CD14-positive monocyte (primary cell): ENCODE data around the gene STK39. TPM values are rescaled to one million over a fixed set of nuclear protein-coding genes. Genes with fewer than 3 reads are reported as not detected.

Experiments
- DNase-seq, 3 donors: peaks; one replicate each; pipeline ENCODE4 v3.0.0-alpha.2; 2011 to 2022
- H2AFZ ChIP-seq: 2 replicates; pipeline ENCODE4 v1.6.0; 2012; ENCODE audit warnings: mild to moderate bottlenecking, low read depth, low read length, inconsistent platforms; ENCODE audit not compliant: insufficient read depth, poor library complexity, severe bottlenecking
- H3K27ac ChIP-seq, 2 donors: 1 replicate in 1 of 2; 2 replicates in 1 of 2; pipeline ENCODE4 v1.5.1; 2012 to 2013; ENCODE audit warnings: low read length in 2 of 2, control low read depth in 1 of 2, inconsistent platforms in 1 of 2, low read depth in 1 of 2, mild to moderate bottlenecking in 1 of 2
- H3K27me3 ChIP-seq, 2 donors: one replicate each; pipeline versions ENCODE4 v1.6.0 to v1.6.1; 2011 to 2013; ENCODE audit warnings: low read length in 2 of 2; ENCODE audit not compliant: control insufficient read depth in 2 of 2, insufficient read depth in 2 of 2
- H3K36me3 ChIP-seq, 2 donors: replicated peaks in 1 of 2; 1 replicate in 1 of 2; 2 replicates in 1 of 2; pipeline versions ENCODE4 v1.5.1 to v1.6.1; 2012 to 2013; ENCODE audit warnings: low read length in 2 of 2, control low read depth in 1 of 2, inconsistent platforms in 1 of 2, mild to moderate bottlenecking in 1 of 2; ENCODE audit not compliant: insufficient read depth in 2 of 2, control insufficient read depth in 1 of 2
- H3K4me1 ChIP-seq, 2 donors: 1 replicate in 1 of 2; 2 replicates in 1 of 2; pipeline versions ENCODE4 v1.5.1 to v1.6.1; 2012 to 2013; ENCODE audit warnings: low read length in 2 of 2, control low read depth in 1 of 2, inconsistent platforms in 1 of 2, mild to moderate bottlenecking in 1 of 2, moderate library complexity in 1 of 2; ENCODE audit not compliant: insufficient read depth in 2 of 2, control insufficient read depth in 1 of 2
- H3K4me2 ChIP-seq: replicated peaks from 2 replicates; pipeline ENCODE3; 2012; ENCODE audit warnings: low read length, moderate library complexity, mild to moderate bottlenecking; ENCODE audit not compliant: poor library complexity, severe bottlenecking; ENCODE audit errors: extremely low read depth
- H3K4me3 ChIP-seq, 3 experiments: fragments of 200-600 bp in 1 of 3; sonication (generic) in 1 of 3; replicated peaks in 1 of 3; 1 replicate in 2 of 3; 2 replicates in 1 of 3; pipeline ENCODE4 v1.5.1; 2011 to 2013; ENCODE audit warnings: low read length in 3 of 3, mild to moderate bottlenecking in 3 of 3, control low read depth in 2 of 3, low read depth in 2 of 3, inconsistent platforms in 1 of 3, moderate library complexity in 1 of 3
- H3K79me2 ChIP-seq: 2 replicates; pipeline ENCODE4 v1.6.0; 2012; ENCODE audit warnings: mild to moderate bottlenecking, control low read depth, inconsistent platforms, low read length, moderate library complexity; ENCODE audit not compliant: insufficient read depth
- H3K9ac ChIP-seq: 2 replicates; pipeline ENCODE4 v1.6.0; 2017; ENCODE audit warnings: low read length, mild to moderate bottlenecking; ENCODE audit not compliant: insufficient read depth, poor library complexity, severe bottlenecking
- H3K9me3 ChIP-seq, 2 donors: replicated peaks in 1 of 2; 1 replicate in 1 of 2; 2 replicates in 1 of 2; pipeline versions ENCODE4 v1.5.1 to v1.6.1; 2012 to 2013; ENCODE audit warnings: low read length in 2 of 2, control low read depth in 1 of 2; ENCODE audit not compliant: control insufficient read depth in 1 of 2, insufficient read depth in 1 of 2
- H4K20me1 ChIP-seq: 2 replicates; pipeline ENCODE4 v1.6.0; 2012; ENCODE audit warnings: mild to moderate bottlenecking, low read length, control low read depth, moderate library complexity; ENCODE audit not compliant: insufficient read depth
- H3K27ac Mint-ChIP-seq, 7 donors: one replicate each; pipeline ENCODE4 v1.8.0; 2020; ENCODE audit warnings: mild to moderate bottlenecking in 7 of 7, mixed read lengths in 7 of 7, moderate library complexity in 6 of 7, inconsistent platforms in 2 of 7
- H3K27me3 Mint-ChIP-seq, 3 donors: one replicate each; pipeline ENCODE4 v1.8.0; 2021 to 2022; ENCODE audit warnings: low read depth in 3 of 3, mild to moderate bottlenecking in 3 of 3, mixed read lengths in 3 of 3, moderate library complexity in 3 of 3, inconsistent platforms in 1 of 3
- H3K36me3 Mint-ChIP-seq, 2 donors: one replicate each; pipeline ENCODE4 v1.8.0; 2020; ENCODE audit warnings: mixed read lengths in 2 of 2, inconsistent platforms in 1 of 2, mild to moderate bottlenecking in 1 of 2
- H3K4me1 Mint-ChIP-seq: one replicate; pipeline ENCODE4 v1.8.0; 2020; ENCODE audit warnings: mild to moderate bottlenecking, mixed read lengths
- H3K4me3 Mint-ChIP-seq, 2 donors: one replicate each; pipeline ENCODE4 v1.8.0; 2020; ENCODE audit warnings: mild to moderate bottlenecking in 2 of 2, mixed read lengths in 2 of 2, moderate library complexity in 1 of 2
- H3K9me3 Mint-ChIP-seq, 7 donors: one replicate each; pipeline ENCODE4 v1.8.0; 2020 to 2022; ENCODE audit warnings: mixed read lengths in 7 of 7, mild to moderate bottlenecking in 6 of 7, moderate library complexity in 6 of 7, inconsistent platforms in 2 of 7
- WGBS: methylation state at CpG from one replicate; pipeline ENCODE4 v1.1.5; 2013; ENCODE audit warnings: missing lambda C conversion rate; ENCODE audit not compliant: insufficient coverage; 5-methylcytosine and 5-hydroxymethylcytosine counted together
- intact Hi-C, 2 donors: fragments of 100-400 bp; cut with micrococcal nuclease; formaldehyde crosslinking; loops; one replicate each; pipeline versions ENCODE4 v1.15.0 to v1.15.1; 2023
- polyA plus RNA-seq, 3 donors: library from polyadenylated mRNA; depleted of rRNA in 1 of 3; unstranded in 2 of 3; stranded (reverse) in 1 of 3; fragments of 300-500 nt in 2 of 3; fragments of >200 nt in 1 of 3; fragmentation: Illumina TruSeq in 2 of 3; gene quantifications; 1 replicate in 2 of 3; 2 replicates in 1 of 3; pipeline ENCODE4 v1.2.3, GENCODE V29; 2012 to 2021
- TF ChIP-seq, protein P1 (sequence below): fragments of 200-600 bp; IDR thresholded peaks from one replicate; pipeline ENCODE4 v1.8.0; 2022; ENCODE audit warnings: antibody characterized with exemption, mild to moderate bottlenecking

Gene STK39
- polyA plus RNA-seq, 3 donors: 1.2 to 2.7 (median 2.6) TPM

- Mint-ChIP-seq H3K4me1 (peaks cover 36% of the 10 kb centered on the region), H3K36me3 (peaks cover 0 to 10% of the 10 kb centered on the region in 2 donors), H3K27me3 (no peaks in the 10 kb centered on the region), H3K27ac (peak overlapping the region in 1 of 7 donors; percentile 73), H3K4me3 (no peak overlapping the region), H3K9me3 (no peaks in the 10 kb centered on the region)
- TF ChIP-seq, protein P1, sequence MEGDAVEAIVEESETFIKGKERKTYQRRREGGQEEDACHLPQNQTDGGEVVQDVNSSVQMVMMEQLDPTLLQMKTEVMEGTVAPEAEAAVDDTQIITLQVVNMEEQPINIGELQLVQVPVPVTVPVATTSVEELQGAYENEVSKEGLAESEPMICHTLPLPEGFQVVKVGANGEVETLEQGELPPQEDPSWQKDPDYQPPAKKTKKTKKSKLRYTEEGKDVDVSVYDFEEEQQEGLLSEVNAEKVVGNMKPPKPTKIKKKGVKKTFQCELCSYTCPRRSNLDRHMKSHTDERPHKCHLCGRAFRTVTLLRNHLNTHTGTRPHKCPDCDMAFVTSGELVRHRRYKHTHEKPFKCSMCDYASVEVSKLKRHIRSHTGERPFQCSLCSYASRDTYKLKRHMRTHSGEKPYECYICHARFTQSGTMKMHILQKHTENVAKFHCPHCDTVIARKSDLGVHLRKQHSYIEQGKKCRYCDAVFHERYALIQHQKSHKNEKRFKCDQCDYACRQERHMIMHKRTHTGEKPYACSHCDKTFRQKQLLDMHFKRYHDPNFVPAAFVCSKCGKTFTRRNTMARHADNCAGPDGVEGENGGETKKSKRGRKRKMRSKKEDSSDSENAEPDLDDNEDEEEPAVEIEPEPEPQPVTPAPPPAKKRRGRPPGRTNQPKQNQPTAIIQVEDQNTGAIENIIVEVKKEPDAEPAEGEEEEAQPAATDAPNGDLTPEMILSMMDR: no peak
- Histone ChIP-seq H3K9ac (no peak overlapping the region), H3K4me3 (no peak overlapping the region), H3K9me3 (no peaks in the 10 kb centered on the region), H3K36me3 (no peaks in the 10 kb centered on the region), H3K79me2 (peaks cover 62% of the 10 kb centered on the region), H3K27me3 (no peaks in the 10 kb centered on the region), H3K4me2 (no peak overlapping the region), H2AFZ (no peak overlapping the region), H3K27ac (no peak overlapping the region), H3K4me1 (peaks cover 12 to 19% of the 10 kb centered on the region in 2 donors), H4K20me1 (peaks cover 3% of the 10 kb centered on the region)
- DNase-seq: no peak
- WGBS: 86% methylated on average over 1 of the region's 7 CpGs
- intact Hi-C loops: no loop called here
Observed at GRCh38 chr2:168194784-168195522, 52.4 kb downstream of the STK39 start.

DNA sequence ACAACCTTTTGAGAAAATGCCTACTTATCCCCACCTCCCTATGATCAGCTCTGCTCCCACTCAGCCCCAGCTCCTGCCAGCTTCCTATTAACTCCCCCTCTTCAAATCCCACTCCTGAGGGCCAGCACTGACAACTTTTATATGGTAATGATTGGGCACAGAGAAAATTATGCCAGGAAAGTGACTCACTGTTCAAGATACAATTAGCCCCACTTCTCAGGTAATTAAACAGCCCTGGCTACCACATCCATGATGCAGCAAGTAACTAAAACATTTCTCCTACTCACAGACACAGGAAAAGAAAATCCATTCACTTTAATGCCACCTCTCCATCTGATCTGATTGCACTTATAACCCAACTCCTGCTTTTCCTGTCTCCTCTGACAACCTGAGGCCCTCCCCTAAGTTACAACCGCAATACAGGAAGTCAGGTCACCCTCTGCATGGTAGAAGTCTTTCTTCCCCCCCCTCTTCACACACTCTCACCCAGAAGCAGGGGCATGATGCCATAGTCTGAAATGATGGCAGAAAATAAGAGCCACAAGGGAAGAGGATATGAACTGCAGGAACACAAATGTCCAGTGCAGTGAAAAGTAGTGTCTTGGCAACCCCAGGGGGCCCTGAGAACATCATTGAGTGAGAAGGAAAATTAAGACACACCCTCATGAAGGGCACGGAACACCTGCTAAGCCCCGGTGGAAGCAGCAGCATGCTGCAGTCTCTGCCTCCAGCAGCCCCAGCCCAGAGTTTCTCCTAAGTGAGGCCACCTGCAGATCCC, 54.4 kb downstream of the STK39 start:
- H3K4me3 Mint-ChIP-seq: no peak overlapping the region
- H3K36me3 ChIP-seq: no peaks in the 10 kb centered on the region
- H3K27me3 ChIP-seq: no peaks in the 10 kb centered on the region
- no peak overlapping the region for H2AFZ ChIP-seq
- peaks cover 62% of the 10 kb centered on the region for H3K79me2 ChIP-seq
- no peaks in the 10 kb centered on the region for H3K9me3 ChIP-seq
- DNase-seq: peak in 2 of 3 donors; percentile 22 to 24
- peaks cover 4 to 16% of the 10 kb centered on the region in 2 donors for H3K36me3 Mint-ChIP-seq
- H3K27ac Mint-ChIP-seq: peak overlapping the region in 4 of 7 donors; percentile 4 to 70 (median 37)
- H3K4me1 Mint-ChIP-seq: peaks cover 31% of the 10 kb centered on the region
- intact Hi-C loops: no loop called here
- H3K9ac ChIP-seq: no peak overlapping the region
- H3K27me3 Mint-ChIP-seq: no peaks in the 10 kb centered on the region
- no peaks in the 10 kb centered on the region for H3K9me3 Mint-ChIP-seq
- TF ChIP-seq, protein P1: no peak
- H3K4me3 ChIP-seq: no peak overlapping the region
- no peak overlapping the region for H3K27ac ChIP-seq
- peaks cover 11 to 12% of the 10 kb centered on the region in 2 donors for H3K4me1 ChIP-seq
- no peaks in the 10 kb centered on the region for H4K20me1 ChIP-seq
- H3K4me2 ChIP-seq: no peak overlapping the region
- 0% methylated on average over 1 of the region's 3 CpGs for WGBS
